Measurements from ENCODE around the gene PHLDB2. TPM values are rescaled to one million over a fixed set of nuclear protein-coding genes. Genes with fewer than 3 reads are reported as not detected.
"Not testable (repeated sequence)": the region's sequence is repeated elsewhere in the genome, so short reads cannot be mapped to it uniquely, and the experiment has no call there.

The PHLDB2 gene
- polyA plus RNA-seq (ENCODE audit: low read depth in 6 of 6) = 1 to 10 TPM; 2.1 to 6.7 (median 4.5) TPM

DNA sequence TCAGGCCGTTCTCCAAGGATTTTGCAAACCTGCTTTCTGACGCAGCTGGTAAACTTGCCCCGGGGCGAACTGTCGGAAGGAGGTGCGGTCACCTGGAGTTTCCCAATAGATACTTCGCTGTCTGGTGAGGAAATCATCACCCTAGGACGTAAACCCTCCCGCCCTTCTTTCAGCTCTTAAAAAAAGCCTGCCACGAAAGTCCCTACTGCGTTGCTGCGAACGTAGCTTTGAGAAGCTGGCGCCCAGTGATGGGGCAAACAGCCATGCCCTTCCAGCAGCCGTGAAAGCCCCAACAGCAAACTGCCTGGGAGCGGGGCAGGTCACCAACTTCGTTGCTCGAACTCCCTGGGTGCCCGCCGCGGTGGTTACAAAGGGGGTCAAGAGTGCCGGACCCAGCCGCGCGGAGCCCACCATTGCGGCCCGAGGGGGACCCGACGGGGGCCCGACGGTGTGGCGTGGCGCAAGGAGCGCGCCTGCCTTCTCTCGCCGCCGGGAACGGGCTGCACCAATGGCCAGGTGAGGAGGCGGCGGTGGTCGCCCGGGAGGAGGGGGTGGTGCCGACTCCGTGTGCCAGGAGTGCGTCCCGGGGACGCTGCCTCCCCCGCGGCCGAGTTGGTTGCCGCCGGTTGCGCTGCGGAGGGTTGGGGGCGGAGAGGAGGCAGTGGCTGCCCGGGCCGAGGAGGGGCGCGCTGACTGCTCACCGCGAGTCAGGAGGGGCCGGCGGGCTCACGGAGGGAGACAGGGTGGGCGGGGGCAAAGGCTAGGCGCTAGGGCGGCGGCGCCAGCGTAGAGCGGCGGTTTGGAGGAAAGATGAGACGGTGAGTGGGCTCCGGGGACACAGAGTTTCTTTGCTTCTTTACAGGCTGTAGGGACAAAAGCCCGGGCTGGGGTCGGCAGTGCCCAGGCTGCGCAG, at the start of gene PHLDB2:
Gene PHLDB2, plus strand, starts transcription at position 205 of the 913 bp plus-strand sequence. CDS start 24,813 bp downstream, outside the sequence.
- peak; percentile 66 for DNase-seq
- Mint-ChIP-seq H3K27ac (peak within 1 kb of the TSS; percentile 93 to 98 (median 95)), H3K4me1 (peaks cover 10 to 26% (median 23%) of the 10 kb centered on the region in 3 donors), H3K36me3 (no peaks in the 10 kb centered on the region), H3K9me3 (no peaks in the 10 kb centered on the region), H3K4me3 (peak within 1 kb of the TSS; percentile 97 to 99 (median 98)), H3K27me3 (peaks cover 0 to 14% (median 7%) of the 10 kb centered on the region in 3 donors)
- ATAC-seq (ENCODE audit: low read depth in 2 of 2) = peak; percentile 72 to 77

DNA sequence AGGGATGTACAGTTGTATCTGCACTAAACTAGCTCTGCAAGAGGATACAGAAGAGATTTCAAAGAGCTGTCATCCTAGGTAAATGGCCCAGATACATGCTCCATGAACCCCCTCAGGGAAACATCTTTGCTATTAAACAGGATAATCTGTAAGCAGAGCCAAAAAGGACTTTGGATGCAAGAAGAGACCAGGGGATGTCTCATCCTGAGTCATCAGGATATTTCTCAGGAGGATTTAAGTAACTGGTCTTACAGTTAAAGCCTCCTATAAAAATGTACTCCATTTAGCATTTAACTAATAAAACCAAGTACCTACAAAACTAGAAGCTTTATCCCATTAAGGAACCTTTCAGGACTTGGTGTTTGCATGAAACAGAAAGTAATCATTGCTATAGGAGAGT, 48.2 kb upstream of the PHLDB2 start:
- no peak overlapping the region for H3K27ac Mint-ChIP-seq
- H3K27me3 Mint-ChIP-seq = no peaks in the 10 kb centered on the region
- H3K4me3 Mint-ChIP-seq = no peak overlapping the region
- ATAC-seq (ENCODE audit: low read depth in 2 of 2) (no peak), DNase-seq (no peak)
- H3K9me3 Mint-ChIP-seq = peaks cover 3 to 12% (median 9%) of the 10 kb centered on the region in 7 donors
- peaks cover 0 to 10% of the 10 kb centered on the region in 2 donors for H3K36me3 Mint-ChIP-seq
- no peaks in the 10 kb centered on the region for H3K4me1 Mint-ChIP-seq

GRCh38 chr3:111811811-111812210, 47.3 kb upstream of the PHLDB2 start:
- Mint-ChIP-seq H3K27me3 (no peaks in the 10 kb centered on the region), H3K9me3 (peaks cover 5 to 21% (median 16%) of the 10 kb centered on the region in 7 donors)
- no peak for ATAC-seq (ENCODE audit: low read depth in 2 of 2)

GRCh38 chr3:111812701-111813100, 46.4 kb upstream of the PHLDB2 start:
- no peaks in the 10 kb centered on the region for H3K4me1 Mint-ChIP-seq
- H3K27ac Mint-ChIP-seq = no peak overlapping the region
- H3K27me3 Mint-ChIP-seq = no peaks in the 10 kb centered on the region
- no peak for DNase-seq
- H3K36me3 Mint-ChIP-seq = peaks cover 0 to 10% of the 10 kb centered on the region in 2 donors
- no peak for ATAC-seq (ENCODE audit: low read depth in 2 of 2)
- peaks cover 8 to 28% (median 20%) of the 10 kb centered on the region in 7 donors for H3K9me3 Mint-ChIP-seq
- no peak overlapping the region for H3K4me3 Mint-ChIP-seq

More at GRCh38 chr3:111811811-111812210, 47.3 kb upstream of the PHLDB2 start:
- Mint-ChIP-seq H3K36me3 (peaks cover 0 to 10% of the 10 kb centered on the region in 2 donors), H3K4me1 (no peaks in the 10 kb centered on the region), H3K4me3 (no peak overlapping the region), H3K27ac (no peak overlapping the region)
- DNase-seq = no peak

DNA sequence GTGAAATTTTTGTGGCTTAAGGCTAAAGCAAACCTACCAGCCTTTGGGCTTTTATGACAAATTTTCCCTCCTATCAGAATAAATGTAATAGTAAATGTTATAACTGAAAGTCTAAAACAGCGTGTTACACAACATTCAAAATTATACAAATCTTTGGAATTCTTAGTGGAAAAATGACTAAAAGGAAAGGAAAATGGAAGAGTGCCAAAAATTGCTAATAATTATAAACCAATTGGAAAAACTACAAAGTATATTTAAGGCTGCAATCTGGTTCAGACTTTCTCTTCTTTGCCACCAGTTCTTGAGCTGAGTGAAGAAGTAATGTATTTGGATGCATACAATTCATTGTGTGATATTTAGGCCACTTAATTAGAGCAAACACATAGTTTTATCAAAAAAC, 45.6 kb upstream of the PHLDB2 start:
- no peaks in the 10 kb centered on the region for H3K27me3 Mint-ChIP-seq
- DNase-seq (no peak), ATAC-seq (ENCODE audit: low read depth in 2 of 2) (no peak)
- H3K9me3 Mint-ChIP-seq = peaks cover 8 to 28% (median 20%) of the 10 kb centered on the region in 7 donors
- H3K4me1 Mint-ChIP-seq = no peaks in the 10 kb centered on the region
- no peak overlapping the region for H3K4me3 Mint-ChIP-seq
- peaks cover 0 to 10% of the 10 kb centered on the region in 2 donors for H3K36me3 Mint-ChIP-seq
- no peak overlapping the region for H3K27ac Mint-ChIP-seq

GRCh38 chr3:111813979-111814378, 45.1 kb upstream of the PHLDB2 start:
- peaks cover 12 to 31% (median 20%) of the 10 kb centered on the region in 7 donors for H3K9me3 Mint-ChIP-seq
- H3K4me1 Mint-ChIP-seq = no peaks in the 10 kb centered on the region
- no peak overlapping the region for H3K27ac Mint-ChIP-seq
- DNase-seq (no peak), ATAC-seq (ENCODE audit: low read depth in 2 of 2) (no peak)
- peaks cover 0 to 10% of the 10 kb centered on the region in 2 donors for H3K36me3 Mint-ChIP-seq
- no peak overlapping the region for H3K4me3 Mint-ChIP-seq
- no peaks in the 10 kb centered on the region for H3K27me3 Mint-ChIP-seq

DNA sequence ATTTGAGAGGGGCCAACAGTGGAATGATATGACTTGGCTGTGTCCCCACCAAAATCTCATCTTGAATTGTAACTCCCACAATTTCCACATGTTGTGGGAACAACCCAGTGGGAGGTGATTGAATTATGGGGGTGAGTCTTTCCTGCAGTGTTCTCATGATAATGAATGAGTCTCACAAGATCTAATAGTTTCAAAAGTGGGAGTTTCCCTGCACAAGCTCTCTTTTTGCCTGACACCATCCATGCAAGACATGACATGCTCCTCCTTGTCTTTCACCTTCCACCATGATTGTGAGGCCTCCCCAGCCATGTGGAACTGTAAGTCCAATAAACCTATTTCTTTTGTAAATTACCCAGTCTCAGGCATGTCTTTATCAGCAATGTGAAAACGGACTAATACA, 42.3 kb upstream of the PHLDB2 start:
- not testable (repeated sequence) for ATAC-seq (ENCODE audit: low read depth in 2 of 2); H3K27me3 Mint-ChIP-seq; H3K4me3 Mint-ChIP-seq; H3K36me3 Mint-ChIP-seq; H3K27ac Mint-ChIP-seq; H3K4me1 Mint-ChIP-seq; DNase-seq
- H3K9me3 Mint-ChIP-seq = peaks cover 14 to 47% (median 29%) of the 10 kb centered on the region in 7 donors

DNA sequence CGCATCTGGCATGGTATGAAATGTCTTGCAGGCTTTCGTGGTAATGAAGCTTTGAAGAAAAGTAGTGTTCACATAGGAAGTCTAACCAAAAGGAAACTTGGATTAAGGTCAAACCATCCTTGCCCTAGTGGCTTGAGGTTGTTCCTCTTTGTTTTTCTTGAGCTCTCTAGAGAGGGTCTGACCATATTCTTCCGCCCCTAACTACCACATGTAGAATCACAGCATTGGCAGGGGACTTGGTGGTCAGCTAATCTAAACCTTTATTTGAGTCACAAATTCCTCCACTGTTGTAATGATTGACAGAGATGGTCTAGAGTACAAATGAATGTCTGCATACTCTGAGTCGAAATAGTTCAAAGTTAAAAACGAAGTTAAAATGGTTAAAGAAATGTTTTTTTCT, 39.1 kb upstream of the PHLDB2 start:
- Mint-ChIP-seq H3K4me3 (no peak overlapping the region), H3K4me1 (no peaks in the 10 kb centered on the region), H3K36me3 (peaks cover 0 to 7% of the 10 kb centered on the region in 2 donors), H3K27ac (no peak overlapping the region), H3K27me3 (no peaks in the 10 kb centered on the region), H3K9me3 (peaks cover 14 to 46% (median 27%) of the 10 kb centered on the region in 7 donors)
- DNase-seq = no peak
- no peak for ATAC-seq (ENCODE audit: low read depth in 2 of 2)

DNA sequence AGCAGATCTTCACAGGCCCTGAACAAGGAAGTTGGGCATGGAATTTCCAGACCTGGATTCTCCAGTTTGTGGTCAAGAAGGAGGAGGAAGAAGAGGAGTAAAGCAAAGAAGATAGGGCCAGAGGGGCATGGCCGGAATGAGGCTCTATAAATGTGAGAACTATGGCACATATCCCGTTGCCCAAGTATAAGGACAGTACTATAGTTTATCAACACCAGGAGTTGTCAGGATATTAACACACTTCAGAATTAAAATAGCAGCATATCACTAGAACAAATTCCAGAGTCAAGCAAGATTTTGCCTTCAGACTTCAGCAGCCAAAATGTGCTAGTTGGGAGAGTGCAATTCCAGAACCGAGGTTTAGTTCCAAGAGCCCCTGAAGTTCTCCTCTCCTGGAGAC, 38.4 kb upstream of the PHLDB2 start:
- no peak overlapping the region for H3K4me3 Mint-ChIP-seq
- H3K9me3 Mint-ChIP-seq = peaks cover 9 to 39% (median 22%) of the 10 kb centered on the region in 7 donors

GRCh38 chr3:111821891-111822290, 37.2 kb upstream of the PHLDB2 start:
- ATAC-seq (ENCODE audit: low read depth in 2 of 2) (no peak), DNase-seq (no peak)
- Mint-ChIP-seq H3K27ac (no peak overlapping the region), H3K4me1 (no peaks in the 10 kb centered on the region), H3K9me3 (peaks cover 7 to 26% (median 9%) of the 10 kb centered on the region in 7 donors), H3K27me3 (no peaks in the 10 kb centered on the region), H3K36me3 (no peaks in the 10 kb centered on the region), H3K4me3 (no peak overlapping the region)

More for the DNA sequence above, 38.4 kb upstream of the PHLDB2 start:
- no peak for ATAC-seq (ENCODE audit: low read depth in 2 of 2)
- H3K27ac Mint-ChIP-seq = no peak overlapping the region
- no peaks in the 10 kb centered on the region for H3K36me3 Mint-ChIP-seq
- H3K27me3 Mint-ChIP-seq = no peaks in the 10 kb centered on the region
- H3K4me1 Mint-ChIP-seq = no peaks in the 10 kb centered on the region
- no peak for DNase-seq

- ATAC-seq (ENCODE audit: low read depth in 2 of 2) (no peak), DNase-seq (no peak)
- Mint-ChIP-seq H3K27ac (no peak overlapping the region), H3K4me1 (no peaks in the 10 kb centered on the region), H3K4me3 (no peak overlapping the region), H3K9me3 (peaks cover 6 to 19% (median 7%) of the 10 kb centered on the region in 7 donors), H3K36me3 (no peaks in the 10 kb centered on the region), H3K27me3 (no peaks in the 10 kb centered on the region)
These were observed 36.3 kb upstream of the PHLDB2 start for GRCh38 chr3:111822804-111823203.

- H3K4me1 Mint-ChIP-seq = no peaks in the 10 kb centered on the region
- ATAC-seq (ENCODE audit: low read depth in 2 of 2) = no peak
- no peaks in the 10 kb centered on the region for H3K27me3 Mint-ChIP-seq
- no peak for DNase-seq
- H3K9me3 Mint-ChIP-seq = peaks cover 5 to 19% (median 7%) of the 10 kb centered on the region in 7 donors
- H3K4me3 Mint-ChIP-seq = no peak overlapping the region
- no peaks in the 10 kb centered on the region for H3K36me3 Mint-ChIP-seq
- H3K27ac Mint-ChIP-seq = no peak overlapping the region
These were observed 35.7 kb upstream of the PHLDB2 start for GRCh38 chr3:111823341-111823855.

- Mint-ChIP-seq H3K27ac (peak overlapping the region in 1 of 6 donors; percentile 59), H3K9me3 (peaks cover 3 to 12% (median 7%) of the 10 kb centered on the region in 7 donors), H3K27me3 (no peaks in the 10 kb centered on the region), H3K4me1 (no peaks in the 10 kb centered on the region), H3K36me3 (no peaks in the 10 kb centered on the region), H3K4me3 (no peak overlapping the region)
- DNase-seq (no peak), ATAC-seq (ENCODE audit: low read depth in 2 of 2) (no peak)
These were observed 34.7 kb upstream of the PHLDB2 start for GRCh38 chr3:111824351-111824750.

DNA sequence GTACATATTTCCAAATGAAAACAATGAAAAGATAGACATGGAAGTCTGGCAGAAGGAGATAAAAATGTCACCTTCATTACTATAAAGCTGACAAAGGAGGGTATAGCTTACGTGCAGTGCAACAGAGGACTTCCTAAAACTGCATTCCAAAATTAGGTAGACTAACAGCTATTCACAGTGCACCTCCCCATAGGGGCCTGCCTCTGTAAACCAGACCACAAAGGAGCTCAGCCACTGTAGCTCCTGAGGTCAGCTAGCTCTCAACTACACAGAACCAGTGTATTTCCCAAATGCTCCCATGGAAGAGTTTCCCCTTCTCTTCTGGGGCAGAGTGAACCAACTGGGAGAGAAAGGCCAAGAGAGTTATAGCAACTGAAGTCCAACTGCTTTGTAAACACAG, 31.2 kb upstream of the PHLDB2 start:
- no peak for ATAC-seq (ENCODE audit: low read depth in 2 of 2)
- Mint-ChIP-seq H3K9me3 (no peaks in the 10 kb centered on the region), H3K4me3 (no peak overlapping the region), H3K27ac (no peak overlapping the region), H3K4me1 (no peaks in the 10 kb centered on the region), H3K36me3 (no peaks in the 10 kb centered on the region), H3K27me3 (no peaks in the 10 kb centered on the region)
- no peak for DNase-seq

Data from naive B cell (primary cell).